ENCODE data around the gene RSPO3. TPM values are rescaled to one million over a fixed set of nuclear protein-coding genes. Genes with fewer than 3 reads are reported as not detected.
"Not testable (repeated sequence)": the region's sequence is repeated elsewhere in the genome, so short reads cannot be mapped to it uniquely, and the experiment has no call there.

Gene RSPO3
- total and polyA plus RNA-seq, 2 experiments from 2014 or later: 1.4 to 2.9 TPM

DNA sequence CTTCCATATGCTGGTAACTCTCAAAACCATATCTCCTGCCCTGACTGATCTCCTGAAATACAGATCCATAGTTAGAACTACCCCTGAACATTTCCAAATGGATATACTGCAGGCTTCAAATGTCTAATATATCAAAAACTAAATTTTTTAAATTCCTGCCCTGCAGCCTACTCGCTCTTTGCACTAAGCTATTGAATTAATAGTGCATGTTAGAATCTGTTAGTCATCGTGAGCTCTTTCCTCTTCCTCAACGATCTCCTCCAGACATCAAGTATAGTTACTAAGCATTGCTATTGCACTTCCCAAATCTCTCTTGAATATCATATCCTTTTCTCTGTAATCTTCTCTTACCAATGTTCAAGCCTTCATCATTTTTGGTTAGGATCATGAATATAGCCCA is 26.0 kb upstream of the RSPO3 start:
- DNase-seq: peak; percentile 43
- H3K36me3 ChIP-seq (ENCODE audit: low read depth): no peaks in the 10 kb centered on the region
- H3K27ac ChIP-seq: no peak overlapping the region
- in situ Hi-C loops (cut with MboI): no loop called here
- H3K4me3 ChIP-seq: no peak overlapping the region
- no peaks in the 10 kb centered on the region for H3K79me2 ChIP-seq (ENCODE audit: insufficient read depth)
- no peak for TF ChIP-seq EZH2phosphoT487 (IDR thresholded peaks at IDR 0.05; ENCODE audit: insufficient read depth, low read depth)
- no peak for TF ChIP-seq EZH2 (IDR thresholded peaks at IDR 0.05; ENCODE audit: insufficient read depth, poor library complexity, severe bottlenecking)
- H3K9ac ChIP-seq: no peak overlapping the region
- 0 out of 2 replicates have a peak, but pooled peaks cover 11% of the 10 kb centered on the region for H3K9me2 ChIP-seq (ENCODE audit: insufficient read depth)
- H3K4me1 ChIP-seq (ENCODE audit: insufficient read depth): peaks cover 7% of the 10 kb centered on the region; the same call in 1 of the 2 replicates
- 54 to 58% methylated on average over 3 of the region's 3 CpGs for WGBS, 2 experiments (ENCODE audit: low coverage in 1 of 2, low lambda C conversion rate in 2 of 2, missing lambda C conversion rate in 2 of 2)
- H3K27me3 ChIP-seq (replicated peaks; ENCODE audit: insufficient read depth): no peaks in the 10 kb centered on the region
- no peak overlapping the region for H3K4me2 ChIP-seq (ENCODE audit: unreplicated experiment)
- no peaks in the 10 kb centered on the region for H4K20me1 ChIP-seq (ENCODE audit: insufficient read depth)
- H2AFZ ChIP-seq: no peak overlapping the region
- no peaks in the 10 kb centered on the region for H3F3A ChIP-seq (ENCODE audit: insufficient read depth)
- H3K9me3 ChIP-seq (ENCODE audit: low read depth): no peaks in the 10 kb centered on the region

DNA sequence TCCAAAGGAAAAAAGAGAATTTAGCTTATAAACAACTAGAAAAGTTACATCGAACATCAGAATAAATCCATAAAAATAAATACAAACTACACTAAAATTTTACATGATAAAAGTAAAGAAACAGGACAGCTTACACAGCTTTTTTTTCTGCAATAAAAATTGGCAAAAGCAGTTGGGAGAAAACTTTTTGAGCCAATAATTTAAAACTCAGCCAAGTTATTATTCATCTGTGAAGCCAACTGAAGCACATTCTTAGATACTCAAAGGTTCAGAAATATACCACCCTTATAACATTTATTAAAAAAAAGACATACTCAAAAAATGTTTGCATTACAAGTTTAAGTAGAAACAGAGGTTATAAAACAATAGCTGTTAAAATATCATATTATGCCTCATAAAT is 23.7 kb upstream of the RSPO3 start:
- TF ChIP-seq EZH2phosphoT487 (IDR thresholded peaks at IDR 0.05; ENCODE audit: insufficient read depth, low read depth) (no peak), EZH2 (IDR thresholded peaks at IDR 0.05; ENCODE audit: insufficient read depth, poor library complexity, severe bottlenecking) (no peak)
- DNase-seq: no peak
- peaks cover 7% of the 10 kb centered on the region; the same call in 1 of the 2 replicates for H3K4me1 ChIP-seq (ENCODE audit: insufficient read depth)
- WGBS, 2 experiments (ENCODE audit: low coverage in 1 of 2, low lambda C conversion rate in 2 of 2, missing lambda C conversion rate in 2 of 2): 48 to 64% methylated on average over 1 of the region's 1 CpG
- H3K9me3 ChIP-seq (ENCODE audit: low read depth): no peaks in the 10 kb centered on the region
- 0 out of 2 replicates have a peak, but pooled peaks cover 6% of the 10 kb centered on the region for H3K9me2 ChIP-seq (ENCODE audit: insufficient read depth)
- no peak overlapping the region for H3K4me3 ChIP-seq
- H3K27ac ChIP-seq: no peak overlapping the region
- H3K27me3 ChIP-seq (replicated peaks; ENCODE audit: insufficient read depth): no peaks in the 10 kb centered on the region
- H4K20me1 ChIP-seq (ENCODE audit: insufficient read depth): no peaks in the 10 kb centered on the region
- no peak overlapping the region for H3K9ac ChIP-seq
- in situ Hi-C loops (cut with MboI): no loop called here
- H3F3A ChIP-seq (ENCODE audit: insufficient read depth): no peaks in the 10 kb centered on the region
- H3K36me3 ChIP-seq (ENCODE audit: low read depth): no peaks in the 10 kb centered on the region
- no peaks in the 10 kb centered on the region for H3K79me2 ChIP-seq (ENCODE audit: insufficient read depth)
- H2AFZ ChIP-seq: no peak overlapping the region
- no peak overlapping the region for H3K4me2 ChIP-seq (ENCODE audit: unreplicated experiment)

DNA sequence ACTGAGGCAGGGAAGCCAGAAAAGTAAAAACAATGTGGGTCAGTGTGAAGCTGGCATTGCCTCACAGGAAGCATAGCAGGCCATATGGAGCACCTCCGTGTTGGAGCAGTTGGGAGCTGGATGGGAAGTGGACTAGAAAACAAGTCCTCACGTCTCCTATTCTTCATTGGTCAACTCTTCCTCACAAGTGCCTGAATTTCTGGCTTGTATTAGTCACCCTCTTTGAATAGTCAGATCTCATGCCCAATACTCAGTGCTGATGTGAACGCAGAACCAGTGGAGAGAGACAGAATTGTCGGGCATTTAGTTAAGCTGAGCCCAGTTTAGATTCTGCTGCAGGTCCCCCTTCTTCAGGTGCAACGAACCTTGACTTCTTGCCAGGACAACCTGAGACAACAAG is 22.3 kb upstream of the RSPO3 start:
- Histone ChIP-seq H3K4me1 (ENCODE audit: insufficient read depth) (peaks cover 15% of the 10 kb centered on the region; the same call in 1 of the 2 replicates), H3K9me3 (ENCODE audit: low read depth) (no peaks in the 10 kb centered on the region), H4K20me1 (ENCODE audit: insufficient read depth) (no peaks in the 10 kb centered on the region), H3K27ac (no peak overlapping the region), H3K9me2 (ENCODE audit: insufficient read depth) (0 out of 2 replicates have a peak, but pooled peaks cover 6% of the 10 kb centered on the region), H2AFZ (no peak overlapping the region), H3K4me2 (ENCODE audit: unreplicated experiment) (no peak overlapping the region), H3F3A (ENCODE audit: insufficient read depth) (peaks cover 2% of the 10 kb centered on the region; the same call in 1 of the 2 replicates), H3K36me3 (ENCODE audit: low read depth) (no peaks in the 10 kb centered on the region), H3K9ac (no peak overlapping the region), H3K4me3 (no peak overlapping the region), H3K27me3 (replicated peaks; ENCODE audit: insufficient read depth) (no peaks in the 10 kb centered on the region), H3K79me2 (ENCODE audit: insufficient read depth) (no peaks in the 10 kb centered on the region)
- no peak for TF ChIP-seq EZH2phosphoT487 (IDR thresholded peaks at IDR 0.05; ENCODE audit: insufficient read depth, low read depth)
- no peak for TF ChIP-seq EZH2 (IDR thresholded peaks at IDR 0.05; ENCODE audit: insufficient read depth, poor library complexity, severe bottlenecking)
- no peak for DNase-seq
- in situ Hi-C loops (cut with MboI): no loop called here
- 93 to 97% methylated on average over 5 of the region's 5 CpGs for WGBS, 2 experiments (ENCODE audit: low coverage in 1 of 2, low lambda C conversion rate in 2 of 2, missing lambda C conversion rate in 2 of 2)

DNA sequence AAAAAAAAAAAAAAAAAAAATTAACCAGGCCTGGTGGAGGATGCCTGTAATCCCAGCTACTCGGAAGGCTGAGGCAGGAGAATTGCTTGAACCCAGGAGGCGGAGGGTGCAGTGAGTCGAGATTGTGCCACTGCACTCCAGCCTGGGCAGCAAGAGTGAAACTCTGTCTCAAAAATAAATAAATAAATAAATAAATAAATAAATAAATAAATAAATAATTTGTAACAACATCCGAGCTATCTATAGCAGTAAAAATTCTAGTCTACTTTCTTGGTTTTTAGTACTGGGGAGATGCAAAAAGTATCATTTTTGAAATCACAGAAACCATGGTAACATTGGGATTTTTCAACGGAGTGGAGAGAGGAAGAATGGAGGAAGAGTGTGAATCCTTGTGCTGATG is 21.0 kb upstream of the RSPO3 start:
- WGBS, 2 experiments (ENCODE audit: low coverage in 1 of 2, low lambda C conversion rate in 2 of 2, missing lambda C conversion rate in 2 of 2): 79 to 85% methylated on average over 5 of the region's 5 CpGs
- in situ Hi-C loops (cut with MboI): not testable (repeated sequence)

More for the DNA sequence above, 21.0 kb upstream of the RSPO3 start:
- not testable (repeated sequence) for H3K27me3 ChIP-seq (replicated peaks; ENCODE audit: insufficient read depth); DNase-seq; H3K4me3 ChIP-seq; H3K79me2 ChIP-seq (ENCODE audit: insufficient read depth); H3F3A ChIP-seq (ENCODE audit: insufficient read depth); H3K9ac ChIP-seq; H4K20me1 ChIP-seq (ENCODE audit: insufficient read depth); H3K9me2 ChIP-seq (ENCODE audit: insufficient read depth); H3K4me2 ChIP-seq (ENCODE audit: unreplicated experiment); H3K9me3 ChIP-seq (ENCODE audit: low read depth); H3K27ac ChIP-seq; H2AFZ ChIP-seq; H3K36me3 ChIP-seq (ENCODE audit: low read depth)
- H3K4me1 ChIP-seq (ENCODE audit: insufficient read depth): peaks cover 22% of the 10 kb centered on the region

All from GM23248 (cell line).